SJSA1 (cell line): ENCODE measurements around the gene PGRMC1. TPM values are rescaled to one million over a fixed set of nuclear protein-coding genes. Genes with fewer than 3 reads are reported as not detected.

Source experiments
- total RNA-seq: library from RNA; depleted of rRNA; stranded (reverse); fragments of >200 nt; shearing (Covaris generic); gene quantifications from 2 replicates; pipeline ENCODE4 v1.2.3, GENCODE V29; 2014; rRNA removed

Gene PGRMC1
- total RNA-seq, 1 experiment from 2014 or later: 174 TPM

Other genes with a start within 250 kb of the PGRMC1 start
- not detected in 2 replicates for gene CT47C1, start 163.3 kb upstream of the PGRMC1 start, total RNA-seq
- not detected in 2 replicates for gene KIAA1210, start 108.5 kb upstream of the PGRMC1 start, total RNA-seq
- gene SLC25A43, start 163.1 kb downstream of the PGRMC1 start, total RNA-seq: 18.0 and 31.5 TPM in 2 replicates
- gene SLC25A5, start 232.2 kb downstream of the PGRMC1 start, total RNA-seq: 160 and 224 TPM in 2 replicates